ENCODE results near the gene CNOT1.

DNA sequence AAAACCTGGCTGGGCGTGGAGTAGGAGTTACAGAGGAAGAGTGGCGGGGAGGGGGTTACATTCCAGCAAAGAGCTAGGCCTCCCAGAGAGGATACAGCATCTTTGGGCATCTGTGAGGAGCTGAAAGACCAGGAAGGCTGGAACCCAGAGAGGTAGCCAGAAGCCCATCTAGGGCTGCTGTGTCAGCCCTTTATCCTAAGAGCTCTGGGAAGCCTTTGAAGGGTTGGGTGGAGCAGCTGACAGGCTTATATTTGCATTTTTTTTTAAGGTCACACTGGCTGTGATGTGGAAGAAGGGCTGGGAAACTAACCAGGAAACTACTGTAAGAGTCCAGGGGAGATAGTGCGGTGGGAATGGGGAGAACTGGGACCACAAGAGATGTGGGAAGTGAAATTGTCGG, 6.8 kb upstream of the CNOT1 start:
- TF ChIP-seq CTCF (conservative IDR thresholded peaks at IDR 0.05; ENCODE audit: low read length) (no peak), EZH2phosphoT487 (IDR thresholded peaks at IDR 0.05; ENCODE audit: borderline replicate concordance) (no peak)

Measured in Loucy (cell line).